ENCODE data around the gene APOBEC3F.
"Not testable (repeated sequence)": the region's sequence is repeated elsewhere in the genome, so short reads cannot be mapped to it uniquely, and the experiment has no call there.

APOBEC3F gene

DNA sequence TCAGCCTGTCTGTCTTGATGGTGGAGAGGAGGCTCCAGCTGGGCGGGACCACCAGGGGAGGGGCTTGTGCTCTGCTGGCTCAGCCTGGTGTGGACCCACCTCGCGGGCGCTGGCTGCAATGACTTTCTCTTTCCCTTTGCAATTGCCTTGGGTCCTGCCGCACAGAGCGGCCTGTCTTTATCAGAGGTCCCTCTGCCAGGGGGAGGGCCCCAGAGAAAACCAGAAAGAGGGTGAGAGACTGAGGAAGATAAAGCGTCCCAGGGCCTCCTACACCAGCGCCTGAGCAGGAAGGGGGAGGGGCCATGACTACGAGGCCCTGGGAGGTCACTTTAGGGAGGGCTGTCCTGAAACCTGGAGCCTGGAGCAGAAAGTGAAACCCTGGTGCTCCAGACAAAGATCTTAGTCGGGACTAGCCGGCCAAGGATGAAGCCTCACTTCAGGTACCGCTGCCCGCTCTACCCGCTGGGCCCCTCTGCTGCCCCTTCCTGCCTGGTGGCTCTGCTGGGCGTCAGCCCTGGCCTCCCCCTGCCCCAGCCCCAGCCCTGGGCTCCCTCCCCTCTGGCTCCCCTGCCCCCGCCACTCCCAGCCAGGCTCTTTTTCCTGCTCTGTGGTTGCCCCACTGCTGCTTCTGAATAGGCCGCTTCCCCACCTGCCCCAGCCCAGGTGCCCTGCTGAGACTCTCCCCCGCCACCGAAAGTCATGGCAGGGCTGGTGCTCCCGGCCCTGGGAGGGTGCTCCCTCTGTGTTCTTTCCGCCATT, at the start of gene APOBEC3F:
APOBEC3F (plus strand) TSS at position 327 of the 759 bp plus-strand sequence; CDS start at position 424, 97 bp downstream.
- not testable (repeated sequence) for DNase-seq (ENCODE audit: insufficient read length, low spot score)
- FAIRE-seq = peak; percentile 95

GRCh38 chr22:38992871-38993371, 47.7 kb upstream of the APOBEC3F start:
- not testable (repeated sequence) for DNase-seq (ENCODE audit: insufficient read length, low spot score); FAIRE-seq

- no peak for FAIRE-seq
- DNase-seq (ENCODE audit: insufficient read length, low spot score) = no peak
Measured at GRCh38 chr22:38996105-38996504, 44.6 kb upstream of the APOBEC3F start.

DNA sequence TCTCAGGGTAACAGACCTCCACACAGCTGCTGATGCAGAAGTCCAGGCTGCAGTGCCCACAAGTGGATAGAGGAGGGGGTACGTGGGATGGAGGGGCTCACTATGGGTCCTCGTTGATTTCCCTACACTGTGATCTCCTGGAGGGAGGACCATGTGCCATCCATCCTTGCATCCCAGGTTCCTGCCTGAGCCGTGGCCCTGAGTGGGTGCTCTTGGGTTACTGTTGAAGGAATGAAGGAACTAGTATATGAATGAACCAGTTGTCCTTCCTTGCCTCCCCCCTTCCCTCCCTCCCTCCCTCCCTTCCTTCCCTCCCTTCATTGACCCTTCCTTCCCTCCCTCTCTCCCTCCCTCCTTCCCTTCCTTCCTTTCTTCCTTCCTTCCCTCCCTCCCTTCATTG, 43.1 kb upstream of the APOBEC3F start:
- no peak for DNase-seq (ENCODE audit: insufficient read length, low spot score)
- no peak for FAIRE-seq

DNA sequence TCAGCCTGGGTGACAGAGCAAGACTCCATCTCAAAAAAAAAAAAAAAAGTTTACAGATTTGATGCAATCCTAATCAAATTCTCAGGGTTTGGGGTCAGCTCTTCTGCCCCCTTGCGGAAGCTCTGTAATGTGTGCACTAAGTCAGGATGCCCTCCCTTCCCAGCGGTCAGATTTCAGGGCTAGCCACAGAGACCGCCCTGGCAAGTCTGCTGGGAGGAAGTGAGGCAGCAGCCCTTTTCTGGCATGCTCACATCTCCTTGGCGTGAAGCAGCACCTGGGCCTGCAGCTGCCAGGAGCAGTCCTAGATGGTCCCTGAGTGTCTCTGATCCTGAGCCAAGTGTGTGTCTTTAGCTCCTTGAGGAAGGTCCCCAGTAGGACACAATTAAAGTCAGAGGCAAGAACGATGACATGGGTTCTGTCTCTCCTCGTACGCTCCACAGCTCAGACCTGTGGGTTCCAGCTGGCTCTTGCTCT, 37.5 kb upstream of the APOBEC3F start:
- FAIRE-seq = peak; percentile 97
- DNase-seq (ENCODE audit: insufficient read length, low spot score) = peak; percentile 83

DNA sequence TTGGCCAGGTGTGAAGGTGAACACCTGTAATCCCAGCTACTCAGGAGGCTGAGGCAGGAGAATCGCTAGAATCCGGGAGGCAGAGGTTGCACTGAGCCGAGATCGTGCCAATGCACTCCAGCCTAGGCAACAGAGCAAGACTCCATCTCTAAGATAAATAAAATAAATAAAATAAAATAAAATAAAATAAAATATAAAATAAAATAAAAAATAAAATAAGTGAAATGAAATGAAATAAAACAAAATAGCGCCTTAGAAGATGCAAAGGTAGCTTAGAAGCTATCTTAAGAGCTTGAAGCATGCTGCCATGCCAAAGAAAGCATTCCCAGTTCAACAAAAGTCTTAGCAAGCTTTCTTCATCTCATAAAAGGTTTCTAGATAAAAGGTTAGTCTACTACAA, 33.5 kb upstream of the APOBEC3F start:
- DNase-seq (ENCODE audit: insufficient read length, low spot score) (no peak), FAIRE-seq (no peak)

- FAIRE-seq = peak; percentile 49
- DNase-seq (ENCODE audit: insufficient read length, low spot score) = not testable (repeated sequence)
Measured at GRCh38 chr22:39008271-39008850, 32.3 kb upstream of the APOBEC3F start.

GRCh38 chr22:39010946-39011345, 29.7 kb upstream of the APOBEC3F start:
- FAIRE-seq = no peak
- DNase-seq (ENCODE audit: insufficient read length, low spot score) = no peak

DNA sequence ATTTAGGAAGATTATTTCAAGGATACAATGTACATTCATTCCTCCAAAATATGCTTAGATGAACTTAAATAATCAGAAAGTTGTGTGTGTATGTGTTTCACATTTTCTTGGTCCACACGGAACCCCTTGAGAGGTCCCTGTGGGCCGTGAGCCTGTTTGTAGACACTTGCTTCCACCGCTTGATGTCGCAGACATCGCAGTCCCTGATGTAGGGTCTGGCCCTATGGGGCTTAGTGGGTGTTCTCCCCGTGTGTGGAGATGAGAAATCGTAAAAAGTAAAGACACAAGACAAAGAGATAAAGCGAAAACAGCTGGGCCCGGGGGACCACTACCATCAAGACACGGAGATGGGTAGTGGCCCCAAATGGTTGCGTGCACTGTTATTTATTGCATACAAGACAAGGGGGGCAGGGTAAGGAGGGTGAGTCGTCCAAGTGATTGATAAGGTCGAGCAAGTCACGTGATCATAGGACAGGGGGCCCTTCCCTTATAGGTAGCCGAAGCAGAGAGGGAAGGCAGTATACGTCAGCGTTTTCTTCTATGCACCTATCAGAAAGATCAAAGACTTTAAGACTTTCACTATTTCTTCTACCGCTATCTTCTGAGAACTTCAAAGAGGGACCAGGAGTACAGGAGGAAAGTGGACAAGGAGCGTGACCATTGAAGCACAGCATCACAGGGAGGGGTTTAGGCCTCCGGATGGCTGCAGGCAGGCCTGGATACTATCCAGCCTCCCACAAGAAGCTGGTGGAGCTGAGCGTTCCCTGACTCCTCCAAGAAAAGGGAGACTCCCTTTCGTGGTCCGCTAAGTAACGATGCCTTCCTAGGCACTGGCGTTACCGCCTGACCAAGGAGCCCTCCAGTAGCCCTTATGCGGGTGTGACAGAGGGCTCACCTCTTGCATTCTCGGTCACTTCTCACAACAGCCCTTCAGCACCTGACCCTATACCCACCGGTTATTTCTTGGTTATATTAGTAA, 27.8 kb upstream of the APOBEC3F start:
- FAIRE-seq = no peak
- no peak for DNase-seq (ENCODE audit: insufficient read length, low spot score)

GRCh38 chr22:39013561-39013941, 27.1 kb upstream of the APOBEC3F start:
- DNase-seq (ENCODE audit: insufficient read length, low spot score); FAIRE-seq: not testable (repeated sequence)

- FAIRE-seq (peak; percentile 100), DNase-seq (ENCODE audit: insufficient read length, low spot score) (peak; percentile 69)
Measured at GRCh38 chr22:39013942-39014722, 26.5 kb upstream of the APOBEC3F start, which contains the start of gene APOBEC3C. Gene APOBEC3C (plus strand): TSS chr22:39014257. CDS start chr22:39014363, 106 bp downstream.

DNA sequence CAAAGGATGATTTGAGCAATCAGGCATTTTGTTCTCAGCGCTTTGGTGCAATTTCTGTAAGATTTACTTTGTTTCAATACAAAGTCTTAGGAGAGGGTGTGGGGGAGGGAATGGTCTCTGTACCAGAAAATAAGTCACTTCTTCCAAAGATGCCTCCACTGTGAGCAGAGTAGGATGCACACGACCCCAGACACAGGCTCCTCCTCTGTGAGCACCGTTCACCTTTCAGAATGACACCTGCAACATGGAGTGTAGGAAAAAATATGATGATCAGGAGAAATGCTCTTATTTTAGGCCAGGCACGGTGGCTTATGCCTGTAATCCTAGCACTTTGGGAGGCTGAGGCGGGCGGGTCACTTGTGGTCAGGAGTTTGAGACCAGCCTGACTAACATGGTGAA, 25.9 kb upstream of the APOBEC3F start:
- not testable (repeated sequence) for DNase-seq (ENCODE audit: insufficient read length, low spot score); FAIRE-seq

DNA sequence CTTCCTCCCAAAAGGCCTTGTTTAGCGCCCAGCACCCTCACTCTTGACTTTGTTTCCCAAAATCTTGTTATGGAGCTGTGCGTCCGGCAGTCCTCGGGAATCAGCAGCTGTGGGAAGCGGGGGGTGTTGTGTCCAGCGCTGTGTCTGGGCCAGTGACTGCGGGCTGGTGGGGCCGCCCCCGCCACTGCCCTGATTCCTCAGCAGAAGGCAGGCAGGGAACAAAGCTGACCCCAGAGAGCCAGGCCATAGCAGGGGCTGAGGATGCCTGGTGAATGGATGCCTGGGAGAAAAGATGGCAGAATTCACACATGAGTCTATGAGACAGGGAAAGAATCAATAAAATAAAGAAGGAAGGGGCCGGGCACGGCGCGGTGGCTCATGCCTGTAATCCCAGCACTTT, 24.1 kb upstream of the APOBEC3F start:
- no peak for FAIRE-seq
- no peak for DNase-seq (ENCODE audit: insufficient read length, low spot score)

GRCh38 chr22:39017596-39018365, 22.9 kb upstream of the APOBEC3F start:
- no peak for FAIRE-seq

DNA sequence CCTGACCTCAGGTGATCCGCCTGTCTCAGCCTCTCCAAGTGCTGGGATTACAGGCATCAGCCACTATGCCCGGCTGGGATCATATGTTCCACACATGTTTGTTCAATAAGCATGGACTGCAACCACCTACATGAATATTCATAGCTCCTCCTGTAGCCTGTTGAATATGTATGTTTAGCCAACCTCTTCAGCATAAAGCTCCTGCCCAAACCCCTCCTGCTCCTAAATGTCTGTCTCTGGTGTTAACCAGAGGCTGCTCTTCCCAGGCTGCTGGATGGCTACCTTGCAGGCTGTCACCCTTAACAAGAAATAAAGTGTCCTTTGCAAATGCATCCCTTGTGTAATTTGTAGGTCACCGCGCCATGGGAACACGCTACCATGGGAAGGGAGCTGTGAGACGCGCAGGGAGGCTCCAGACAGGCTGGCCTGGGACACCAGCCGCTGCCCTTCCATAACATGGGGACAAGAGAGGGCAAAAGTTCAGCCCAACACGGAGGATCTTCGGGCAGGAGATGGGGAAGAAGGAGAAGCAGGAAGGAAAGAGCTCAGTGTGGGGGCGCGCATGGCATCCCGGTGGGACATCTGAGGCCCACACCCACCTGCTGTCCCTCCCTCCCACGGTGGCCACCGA, 20.5 kb upstream of the APOBEC3F start:
- not testable (repeated sequence) for DNase-seq (ENCODE audit: insufficient read length, low spot score)
- FAIRE-seq = peak; percentile 44

More at GRCh38 chr22:39017596-39018365, 22.9 kb upstream of the APOBEC3F start:
- no peak for DNase-seq (ENCODE audit: insufficient read length, low spot score)

- DNase-seq (ENCODE audit: insufficient read length, low spot score) = no peak
- FAIRE-seq = peak; percentile 72
Measured at GRCh38 chr22:39021552-39022250, 19.0 kb upstream of the APOBEC3F start.

DNA sequence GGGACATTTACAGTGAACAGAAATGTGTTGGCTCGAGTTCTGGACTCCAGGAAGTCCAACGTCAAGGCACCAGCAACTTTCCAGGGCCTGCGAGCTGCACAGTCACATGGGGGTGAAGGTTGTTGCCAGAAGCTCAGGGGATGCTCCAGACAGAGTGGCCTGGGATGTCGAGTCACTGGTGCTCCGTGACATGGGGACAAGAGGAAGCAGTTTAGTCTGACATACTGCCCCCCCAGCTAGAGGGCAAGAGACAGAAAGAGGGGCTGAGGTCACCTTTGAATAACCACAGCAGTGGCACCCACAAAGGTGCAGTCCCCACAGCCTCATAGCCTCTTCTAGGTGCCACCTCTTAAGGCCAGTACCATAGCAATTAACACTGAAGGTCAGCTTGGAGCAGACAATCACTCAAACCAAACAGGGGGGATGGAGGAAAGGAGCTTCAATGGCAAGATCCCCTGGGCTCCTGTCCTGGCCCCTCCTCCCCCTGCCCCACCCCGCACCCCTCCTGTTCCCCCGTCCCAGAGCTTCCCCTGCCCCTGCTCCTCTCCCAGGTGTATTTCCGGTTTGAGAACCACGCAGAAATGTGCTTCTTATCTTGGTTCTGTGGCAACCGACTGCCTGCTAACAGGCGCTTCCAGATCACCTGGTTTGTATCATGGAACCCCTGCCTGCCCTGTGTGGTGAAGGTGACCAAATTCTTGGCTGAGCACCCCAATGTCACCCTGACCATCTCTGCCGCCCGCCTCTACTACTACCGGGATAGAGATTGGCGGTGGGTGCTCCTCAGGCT, 15.9 kb upstream of the APOBEC3F start:
- DNase-seq (ENCODE audit: insufficient read length, low spot score) = no peak
- FAIRE-seq = no peak

All from GM19239 (cell line).